HG03095 (cell line): ENCODE results near the gene QRICH2.
"Not testable (repeated sequence)": the region's sequence is repeated elsewhere in the genome, so short reads cannot be mapped to it uniquely, and the experiment has no call there.

Experiments
- ATAC-seq: cut with Tn5 transposase; IDR thresholded peaks from one replicate; pipeline ENCODE4 v1.9.1; 2021; ENCODE audit warnings: moderate library complexity; ENCODE audit not compliant: unreplicated experiment

The QRICH2 gene

DNA sequence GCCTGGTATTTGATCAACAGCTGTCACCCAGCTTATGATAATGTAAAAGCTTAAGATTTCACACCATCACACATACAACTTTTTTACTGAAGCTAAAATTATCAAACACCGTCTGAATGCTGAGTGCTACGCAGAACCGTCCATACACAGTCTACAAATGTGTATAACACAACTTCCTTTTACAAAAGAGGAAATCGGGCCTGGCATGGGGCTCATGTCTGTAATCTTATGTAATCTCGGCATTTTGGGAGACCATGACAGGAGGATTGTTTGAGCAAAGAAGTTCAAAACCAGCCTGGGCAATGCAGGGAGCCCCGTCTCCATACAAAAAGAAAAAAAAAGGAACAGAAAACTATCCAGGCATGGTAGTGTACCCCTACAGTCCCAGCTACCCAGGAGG lies 19.6 kb upstream of the QRICH2 start:
- ATAC-seq, result no peak

GRCh38 chr17:76326306-76326705 lies 18.2 kb upstream of the QRICH2 start:
- ATAC-seq, result no peak

GRCh38 chr17:76318586-76318985 lies 10.5 kb upstream of the QRICH2 start:
- ATAC-seq, result no peak

- ATAC-seq, result no peak
These were observed 9.5 kb upstream of the QRICH2 start for GRCh38 chr17:76317535-76317934.

GRCh38 chr17:76314392-76315227 lies 6.5 kb upstream of the QRICH2 start:
- no peak for ATAC-seq

DNA sequence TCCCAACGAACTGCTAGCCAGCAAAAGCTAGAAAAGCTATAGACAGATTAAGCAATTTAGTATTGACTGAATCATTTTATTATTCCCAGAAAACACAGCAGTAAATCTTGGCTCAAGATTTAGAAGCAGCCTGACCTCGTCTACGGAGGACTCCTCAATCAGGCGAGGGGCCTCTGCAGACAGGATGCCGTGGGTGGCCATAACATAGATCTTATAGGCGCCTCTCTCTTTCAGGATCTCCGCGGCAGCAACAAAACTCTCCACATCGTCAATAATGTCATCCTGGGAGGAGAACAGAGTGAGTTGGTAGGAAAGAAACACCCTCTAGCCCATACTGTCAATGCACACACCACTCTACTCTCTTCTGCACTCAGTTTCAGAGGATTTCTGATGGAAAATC lies 4.7 kb upstream of the QRICH2 start:
- no peak for ATAC-seq

DNA sequence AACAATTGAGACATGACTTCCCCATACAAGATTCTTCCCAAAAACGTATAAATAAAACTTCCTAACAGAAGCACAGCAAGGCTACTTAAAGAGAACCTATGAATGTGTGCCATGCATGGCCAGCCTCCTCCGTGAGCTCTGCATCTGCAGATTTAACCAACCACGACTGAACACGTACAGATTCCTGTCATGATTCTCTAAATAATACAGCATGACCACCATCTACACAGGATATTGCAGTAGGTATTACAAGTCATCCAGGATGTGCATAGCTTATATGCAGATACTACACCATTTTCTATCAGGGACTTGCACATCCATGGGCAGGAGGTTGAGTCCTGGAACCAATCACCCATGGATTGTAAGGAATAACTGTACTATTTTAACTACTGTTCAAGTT lies 1.4 kb upstream of the QRICH2 start:
- ATAC-seq, result no peak

- no peak for ATAC-seq
These were observed 644 bp downstream of the QRICH2 start for GRCh38 chr17:76307299-76307965.

DNA sequence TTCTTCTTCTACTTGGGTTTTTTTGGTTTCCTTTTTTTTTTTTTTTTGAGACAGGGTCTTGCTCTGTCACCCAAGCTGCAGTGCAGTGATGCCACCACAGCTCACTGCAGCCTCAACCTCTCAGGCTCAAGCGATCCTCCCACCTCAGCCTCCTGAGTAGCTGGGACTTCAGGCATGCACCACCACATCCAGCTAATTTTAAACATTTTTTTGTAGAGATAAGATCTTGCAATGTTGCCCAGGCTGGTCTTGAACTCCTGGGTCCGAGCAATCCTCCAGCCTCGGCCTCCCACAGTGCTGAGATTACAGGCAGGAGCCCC lies 3.0 kb downstream of the QRICH2 start:
- not testable (repeated sequence) for ATAC-seq

GRCh38 chr17:76304226-76305134 lies 3.6 kb downstream of the QRICH2 start:
- ATAC-seq, result no peak

DNA sequence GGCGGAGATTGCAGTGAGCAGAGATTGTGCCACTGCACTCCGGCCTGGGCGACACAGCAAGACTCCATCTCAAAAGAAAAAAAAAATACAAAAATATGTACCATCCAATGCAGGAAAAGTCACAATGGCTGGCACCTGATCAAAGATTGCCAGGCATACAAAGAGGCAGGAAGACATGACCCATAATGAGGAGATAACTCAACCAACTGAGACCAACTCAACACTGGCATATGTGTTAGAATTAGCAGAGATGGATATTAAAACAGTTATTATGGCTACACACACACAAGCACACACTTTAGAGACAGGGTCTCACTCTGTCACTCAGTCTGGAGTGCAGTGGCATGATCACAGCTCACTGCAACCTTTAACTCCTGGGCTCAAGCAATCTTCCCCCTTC lies 10.6 kb downstream of the QRICH2 start:
- no peak for ATAC-seq

GRCh38 chr17:76296889-76297288 lies 11.2 kb downstream of the QRICH2 start:
- no peak for ATAC-seq

DNA sequence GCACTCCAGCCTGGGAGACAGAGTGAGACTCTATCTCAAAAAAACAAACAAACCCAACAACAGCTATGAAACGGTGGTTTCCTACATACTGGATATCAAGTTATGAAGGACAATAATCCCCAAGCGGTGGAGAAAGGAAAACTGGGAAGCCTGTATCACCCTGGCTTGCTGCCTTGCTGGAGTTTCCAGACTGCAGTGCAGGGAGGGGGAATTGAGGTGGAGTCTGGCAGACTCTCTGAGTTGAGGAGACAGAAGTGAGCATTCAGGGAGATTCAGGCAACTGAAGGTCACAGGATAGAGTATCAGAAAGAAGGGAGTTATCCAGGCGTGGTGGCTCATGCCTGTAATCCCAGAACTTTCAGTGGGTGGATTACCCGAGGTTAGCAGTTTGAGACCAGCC lies 11.9 kb downstream of the QRICH2 start:
- no peak for ATAC-seq

- no peak for ATAC-seq
These were observed 15.0 kb downstream of the QRICH2 start for GRCh38 chr17:76293106-76293505.

DNA sequence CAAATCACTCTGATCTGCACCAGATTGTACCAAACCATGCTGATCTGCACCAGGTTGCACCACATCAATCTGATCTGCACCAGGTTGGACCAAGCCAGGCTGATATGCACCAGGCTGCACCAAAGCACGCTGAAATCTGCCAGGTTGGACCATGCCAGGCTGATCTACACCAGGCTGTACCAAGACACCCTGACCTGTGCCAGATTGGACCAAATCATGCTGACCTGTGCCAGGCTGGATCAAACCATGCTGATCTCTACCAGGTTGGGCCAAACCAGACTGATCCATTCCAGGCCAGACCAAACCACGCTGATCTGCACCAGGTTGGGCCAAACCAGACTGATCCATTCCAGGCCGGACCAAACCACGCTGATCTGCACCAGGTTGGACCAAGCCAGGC lies 15.5 kb downstream of the QRICH2 start:
- ATAC-seq, result no peak

DNA sequence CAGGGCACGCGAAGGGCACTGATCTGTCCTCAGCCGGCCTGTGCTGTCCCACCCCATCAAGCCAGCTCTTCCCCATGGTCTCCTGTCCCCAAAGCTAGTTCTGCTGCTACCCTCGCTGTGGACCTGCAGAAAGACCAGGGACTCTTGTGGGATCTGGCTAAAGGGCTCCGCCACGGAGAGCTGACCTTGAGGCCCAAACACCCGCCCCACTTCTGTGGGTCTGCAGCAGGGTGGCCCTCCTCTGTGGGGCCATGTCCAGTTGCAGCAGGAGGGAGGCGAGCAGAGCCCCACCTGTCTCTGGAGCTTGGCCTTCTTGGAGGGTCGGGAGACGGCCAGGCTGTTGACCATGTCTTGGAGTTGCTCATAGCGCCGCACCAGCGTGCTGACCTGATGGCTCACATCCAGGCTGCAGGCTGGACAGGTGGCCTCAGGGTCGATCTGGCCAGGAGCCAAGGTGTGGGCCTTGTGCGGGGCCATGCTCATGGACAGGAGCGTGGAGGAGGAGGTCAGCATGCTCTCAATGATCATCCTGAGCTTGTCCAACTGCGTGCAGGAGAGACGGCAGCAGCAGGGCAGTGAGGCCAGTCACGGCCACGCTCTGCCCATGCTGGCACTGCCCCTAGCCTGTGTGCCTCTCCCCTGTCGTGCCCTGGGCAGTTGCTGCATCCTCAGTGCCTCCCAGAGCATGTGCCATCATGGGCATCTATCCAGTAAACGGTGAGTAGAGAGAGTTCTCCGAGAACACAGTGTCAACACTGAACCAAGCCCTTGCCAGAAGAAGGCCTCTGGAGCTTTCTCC lies 26.3 kb downstream of the QRICH2 start:
- no peak for ATAC-seq

DNA sequence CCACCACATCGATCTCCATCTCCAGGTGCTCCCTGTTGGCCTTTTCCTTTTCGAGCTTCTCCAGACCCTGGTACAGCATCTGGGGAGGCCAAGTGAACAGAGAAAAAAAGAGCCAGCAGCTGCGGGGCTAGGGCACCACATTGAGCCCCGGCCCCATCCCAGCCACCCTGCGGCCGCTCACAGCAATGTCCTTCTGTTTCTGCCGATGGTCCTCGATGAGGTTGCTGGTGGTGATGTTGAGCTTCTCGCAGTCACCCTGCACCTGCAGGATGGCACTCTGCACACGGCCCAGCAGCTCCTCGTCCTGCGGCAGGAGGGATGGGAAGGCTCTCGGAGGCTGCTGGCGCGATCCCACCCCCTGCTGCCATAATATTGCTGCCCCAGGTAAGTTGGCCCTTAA lies 27.4 kb downstream of the QRICH2 start:
- ATAC-seq, result no peak

- ATAC-seq, result no peak
These were observed 28.3 kb downstream of the QRICH2 start for GRCh38 chr17:76279742-76280287.

DNA sequence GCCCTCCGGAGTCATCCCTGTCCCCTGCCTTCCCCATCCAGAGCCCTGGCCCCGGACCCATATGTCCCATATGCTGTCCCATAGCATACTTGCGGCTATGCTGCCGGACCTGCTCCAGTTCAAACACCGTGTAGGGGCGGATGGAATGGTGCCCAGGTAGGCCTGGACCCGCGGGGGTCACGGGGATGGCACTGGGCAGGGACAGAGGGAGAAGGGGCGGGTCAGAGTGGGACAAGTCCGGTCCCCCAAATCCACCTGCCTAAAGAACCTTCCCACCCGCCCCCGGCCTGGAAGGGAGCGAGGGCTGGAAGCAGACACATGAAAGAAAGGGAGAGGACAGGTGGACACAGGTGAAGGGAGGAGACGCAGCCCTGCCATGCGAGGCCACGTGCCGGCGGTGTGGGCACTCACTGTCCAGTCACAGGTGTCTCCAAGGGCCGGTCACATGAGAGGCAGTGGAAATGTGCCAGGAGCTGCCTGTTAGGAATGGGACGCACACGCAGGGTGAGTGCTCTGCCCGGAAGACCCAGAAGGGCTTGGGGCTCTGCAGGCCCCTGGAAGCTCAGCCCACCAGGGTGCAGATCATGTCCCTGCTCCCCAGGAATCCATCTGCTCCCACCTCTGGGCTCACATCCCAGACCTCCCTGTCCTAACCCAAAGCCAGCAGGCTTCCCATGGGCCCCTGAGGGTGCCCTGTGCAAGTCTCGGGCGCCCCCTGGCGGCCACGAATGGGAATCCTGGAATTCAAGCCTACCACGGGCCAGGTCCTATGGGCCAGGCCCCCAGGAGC lies 28.9 kb downstream of the QRICH2 start:
- no peak for ATAC-seq
